Endodermal cell (in vitro differentiated cells): ENCODE results near the gene ABCA13. TPM values are rescaled to one million over a fixed set of nuclear protein-coding genes. Genes with fewer than 3 reads are reported as not detected.

Experiments used
- DNase-seq: peaks from one replicate; pipeline ENCODE4 v3.0.0-alpha.2; 2017
- H3K27ac ChIP-seq: 2 replicates; pipeline ENCODE4 v1.5.1; 2013; ENCODE audit warnings: mild to moderate bottlenecking, low read depth, low read length, moderate library complexity
- H3K27me3 ChIP-seq: 2 replicates; pipeline ENCODE4 v1.6.1; 2013; ENCODE audit warnings: mild to moderate bottlenecking, low read length, moderate library complexity; ENCODE audit not compliant: insufficient read depth, control insufficient read depth, poor library complexity, severe bottlenecking
- H3K36me3 ChIP-seq: 2 replicates; pipeline ENCODE4 v1.7.0; 2013; ENCODE audit warnings: mild to moderate bottlenecking, low read length, moderate library complexity; ENCODE audit not compliant: control insufficient read depth, insufficient read depth
- H3K4me1 ChIP-seq: one replicate; pipeline ENCODE4 v1.7.0; 2013; ENCODE audit warnings: low read length; ENCODE audit not compliant: control insufficient read depth, insufficient read depth
- H3K4me3 ChIP-seq: 2 replicates; pipeline ENCODE4 v1.5.1; 2013; ENCODE audit warnings: mild to moderate bottlenecking, low read length, moderate library complexity
- H3K9ac ChIP-seq: 2 replicates; pipeline ENCODE4 v1.6.1; 2013; ENCODE audit warnings: mild to moderate bottlenecking, low read length, moderate library complexity; ENCODE audit not compliant: poor library complexity, severe bottlenecking; ENCODE audit errors: extremely low read depth
- H3K9me3 ChIP-seq: 2 replicates; pipeline ENCODE4 v1.6.1; 2013; ENCODE audit warnings: mild to moderate bottlenecking, low read length, moderate library complexity; ENCODE audit not compliant: control insufficient read depth
- H3K27ac Mint-ChIP-seq: 2 replicates; pipeline ENCODE4 v1.8.0; 2020; ENCODE audit warnings: mixed read lengths
- H3K27me3 Mint-ChIP-seq: 2 replicates; pipeline ENCODE4 v1.8.0; 2021; ENCODE audit warnings: mild to moderate bottlenecking, mixed read lengths; ENCODE audit not compliant: insufficient read depth
- H3K36me3 Mint-ChIP-seq: 2 replicates; pipeline ENCODE4 v1.8.0; 2020; ENCODE audit warnings: low read depth, mixed read lengths
- H3K4me1 Mint-ChIP-seq: 2 replicates; pipeline ENCODE4 v1.8.0; 2020; ENCODE audit warnings: mixed read lengths
- H3K4me3 Mint-ChIP-seq: 2 replicates; pipeline ENCODE4 v1.8.0; 2020; ENCODE audit warnings: mild to moderate bottlenecking, moderate library complexity, mixed read lengths
- H3K9me3 Mint-ChIP-seq: 2 replicates; pipeline ENCODE4 v1.8.0; 2020; ENCODE audit warnings: mild to moderate bottlenecking, mixed read lengths
- WGBS, 2 experiments: methylation state at CpG; one replicate each; pipeline versions ENCODE4 v1.1.5 to v1.1.7; 2013; ENCODE audit warnings: missing lambda C conversion rate in 2 of 2, mixed read lengths in 1 of 2; ENCODE audit not compliant: insufficient coverage in 1 of 2, insufficient read length in 1 of 2; 5-methylcytosine and 5-hydroxymethylcytosine counted together
- total RNA-seq, 2 donors: library from RNA; stranded (reverse); fragmentation: NEBNext Ultra II Directional in 1 of 2; extraction: Animal tissue kit (Norgen Biotek cat#: 25700) in 1 of 2; gene quantifications; 2 replicates in 1 of 2; 3 replicates in 1 of 2; pipeline ENCODE4 v1.2.1, GENCODE V29; 2021
- TF ChIP-seq, protein P1 (sequence below): fragments of 200-600 bp; sonication (generic); conservative IDR thresholded peaks from 2 replicates; pipeline ENCODE4 v1.5.0; 2021; ENCODE audit warnings: antibody characterized with exemption, mild to moderate bottlenecking

ABCA13 gene
- total RNA-seq, 2 donors from 2014 or later = 0.04 to 0.11 TPM

- Histone ChIP-seq H3K9me3 (peaks cover 5% of the 10 kb centered on the region), H3K27ac (no peak overlapping the region), H3K4me3 (no peak overlapping the region), H3K36me3 (no peaks in the 10 kb centered on the region), H3K9ac (no peak overlapping the region), H3K4me1 (no peaks in the 10 kb centered on the region), H3K27me3 (peaks cover 12% of the 10 kb centered on the region)
- no peaks in the 10 kb centered on the region for H3K27me3 Mint-ChIP-seq
- DNase-seq = no peak
- H3K9me3 Mint-ChIP-seq = peaks cover 3% of the 10 kb centered on the region
- TF ChIP-seq, protein P1, sequence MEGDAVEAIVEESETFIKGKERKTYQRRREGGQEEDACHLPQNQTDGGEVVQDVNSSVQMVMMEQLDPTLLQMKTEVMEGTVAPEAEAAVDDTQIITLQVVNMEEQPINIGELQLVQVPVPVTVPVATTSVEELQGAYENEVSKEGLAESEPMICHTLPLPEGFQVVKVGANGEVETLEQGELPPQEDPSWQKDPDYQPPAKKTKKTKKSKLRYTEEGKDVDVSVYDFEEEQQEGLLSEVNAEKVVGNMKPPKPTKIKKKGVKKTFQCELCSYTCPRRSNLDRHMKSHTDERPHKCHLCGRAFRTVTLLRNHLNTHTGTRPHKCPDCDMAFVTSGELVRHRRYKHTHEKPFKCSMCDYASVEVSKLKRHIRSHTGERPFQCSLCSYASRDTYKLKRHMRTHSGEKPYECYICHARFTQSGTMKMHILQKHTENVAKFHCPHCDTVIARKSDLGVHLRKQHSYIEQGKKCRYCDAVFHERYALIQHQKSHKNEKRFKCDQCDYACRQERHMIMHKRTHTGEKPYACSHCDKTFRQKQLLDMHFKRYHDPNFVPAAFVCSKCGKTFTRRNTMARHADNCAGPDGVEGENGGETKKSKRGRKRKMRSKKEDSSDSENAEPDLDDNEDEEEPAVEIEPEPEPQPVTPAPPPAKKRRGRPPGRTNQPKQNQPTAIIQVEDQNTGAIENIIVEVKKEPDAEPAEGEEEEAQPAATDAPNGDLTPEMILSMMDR = no peak
- H3K4me1 Mint-ChIP-seq = peaks cover 5% of the 10 kb centered on the region
- no peaks in the 10 kb centered on the region for H3K36me3 Mint-ChIP-seq
- H3K27ac Mint-ChIP-seq = no peak overlapping the region
- no peak overlapping the region for H3K4me3 Mint-ChIP-seq
Observed at GRCh38 chr7:48217753-48218152, 46.5 kb downstream of the ABCA13 start.

DNA sequence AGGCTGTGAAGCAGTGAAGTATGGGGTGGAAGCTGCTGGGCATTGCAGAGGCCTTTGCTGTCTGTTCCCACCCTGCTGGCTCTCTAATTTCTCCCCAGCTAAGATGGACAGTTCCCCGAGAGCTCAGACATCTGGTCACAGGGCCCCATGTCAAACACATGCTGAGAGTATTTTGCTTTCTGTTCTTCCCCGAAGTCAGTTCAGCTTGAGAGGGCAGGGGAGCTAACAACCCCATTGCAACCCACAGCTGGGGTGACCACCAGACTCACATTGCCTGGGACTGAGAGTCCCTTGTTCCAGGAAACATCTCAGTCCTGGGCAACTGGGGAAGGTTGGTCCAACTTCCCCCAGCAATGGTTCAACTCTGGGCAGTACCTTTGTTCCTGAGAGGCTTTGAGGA is 52.8 kb downstream of the ABCA13 start:
- Histone ChIP-seq H3K4me3 (no peak overlapping the region), H3K27ac (no peak overlapping the region), H3K27me3 (peaks cover 10% of the 10 kb centered on the region), H3K4me1 (no peaks in the 10 kb centered on the region), H3K9ac (no peak overlapping the region), H3K36me3 (no peaks in the 10 kb centered on the region), H3K9me3 (no peaks in the 10 kb centered on the region)
- no peak overlapping the region for H3K27ac Mint-ChIP-seq
- H3K27me3 Mint-ChIP-seq = no peaks in the 10 kb centered on the region
- 83 to 85% methylated on average over 1 to 2 of the region's 2 CpGs for WGBS, 2 experiments
- TF ChIP-seq, protein P1 = no peak
- H3K36me3 Mint-ChIP-seq = no peaks in the 10 kb centered on the region
- DNase-seq = no peak
- H3K9me3 Mint-ChIP-seq = no peaks in the 10 kb centered on the region
- no peak overlapping the region for H3K4me3 Mint-ChIP-seq
- no peaks in the 10 kb centered on the region for H3K4me1 Mint-ChIP-seq

DNA sequence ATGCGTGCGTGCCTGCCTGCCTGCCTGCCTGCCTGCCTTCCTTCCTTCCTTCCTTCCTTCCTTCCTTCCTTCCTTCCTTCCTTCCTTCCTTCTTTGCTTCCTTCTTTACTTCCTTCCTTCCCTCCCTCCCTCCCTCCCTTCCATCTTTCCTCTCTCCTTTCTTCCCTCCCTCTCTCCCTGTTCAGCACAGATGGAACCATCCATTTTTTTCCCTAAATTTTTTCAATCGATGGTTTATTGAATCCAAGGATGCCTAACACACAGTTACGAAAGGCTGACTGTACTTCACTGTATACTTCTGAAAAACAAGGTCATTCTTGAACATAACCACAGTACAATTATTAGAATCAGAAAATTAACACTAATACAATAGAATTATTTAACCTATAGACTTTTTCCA is 53.8 kb downstream of the ABCA13 start:
- Histone ChIP-seq H3K4me3 (no peak overlapping the region), H3K9me3 (no peaks in the 10 kb centered on the region), H3K4me1 (no peaks in the 10 kb centered on the region), H3K27ac (no peak overlapping the region), H3K36me3 (no peaks in the 10 kb centered on the region), H3K27me3 (no peaks in the 10 kb centered on the region), H3K9ac (no peak overlapping the region)
- no peak for DNase-seq
- H3K36me3 Mint-ChIP-seq = no peaks in the 10 kb centered on the region
- H3K4me1 Mint-ChIP-seq = no peaks in the 10 kb centered on the region
- no peak overlapping the region for H3K4me3 Mint-ChIP-seq
- H3K27ac Mint-ChIP-seq = no peak overlapping the region
- TF ChIP-seq, protein P1 = no peak
- no peaks in the 10 kb centered on the region for H3K27me3 Mint-ChIP-seq
- no peaks in the 10 kb centered on the region for H3K9me3 Mint-ChIP-seq
- 89 to 100% methylated on average over 3 to 4 of the region's 4 CpGs for WGBS, 2 experiments
